IMR-90 (cell line): Measurements from ENCODE around the gene EHD4. TPM values are rescaled to one million over a fixed set of nuclear protein-coding genes. Genes with fewer than 3 reads are reported as not detected.

Experiments
- ATAC-seq: fragments of 200-7000 bp; cut with Tn5 transposase; 2 replicates; pipeline ENCODE4 v1.9.1; 2020; ENCODE audit warnings: low read depth, mild to moderate bottlenecking, moderate library complexity
- BruUV-seq: library from RNA; stranded (reverse); fragments of 400-500 nt; replicated peaks from 2 replicates; lab custom pipeline; 2021; lab: Mats Ljungman, UMichigan
- CTCF ChIA-PET: fragments of 300-600 bp; formaldehyde crosslinking; extraction: SDS; loops from one replicate; lab custom pipeline; 2021; ENCODE audit warnings: antibody characterized with exemption; lab: Yijun Ruan, JAX
- POLR2A ChIA-PET: fragments of 300-600 bp; sonication (Branson Sonifier 250); formaldehyde crosslinking; loops from one replicate; lab custom pipeline; 2022; ENCODE audit warnings: antibody characterized with exemption; ENCODE audit not compliant: unreplicated experiment; lab: Charles Lee
- DNase-seq: peaks from one replicate; pipeline ENCODE4 v3.0.0; 2013
- H2AFZ ChIP-seq: replicated peaks from 2 replicates; pipeline ENCODE3; 2013; ENCODE audit warnings: low read length, mild to moderate bottlenecking; ENCODE audit not compliant: poor library complexity
- H2AK5ac ChIP-seq: 2 replicates; pipeline ENCODE4 v1.6.1; 2013; ENCODE audit warnings: low read depth, low read length, inconsistent platforms
- H2AK9ac ChIP-seq: replicated peaks from 2 replicates; pipeline ENCODE3; 2013; ENCODE audit warnings: mild to moderate bottlenecking, low read depth, low read length, moderate library complexity; ENCODE audit not compliant: poor library complexity
- H2BK120ac ChIP-seq: 2 replicates; pipeline ENCODE4 v1.6.1; 2013; ENCODE audit warnings: low read depth, low read length, inconsistent platforms
- H2BK15ac ChIP-seq: 3 replicates; pipeline ENCODE4 v1.6.1; 2013; ENCODE audit warnings: low read depth, low read length, inconsistent platforms
- H2BK20ac ChIP-seq: 2 replicates; pipeline ENCODE4 v1.6.1; 2013; ENCODE audit warnings: low read depth, mild to moderate bottlenecking, inconsistent platforms, low read length, moderate library complexity
- H2BK5ac ChIP-seq: 2 replicates; pipeline ENCODE4 v1.6.1; 2013; ENCODE audit warnings: mild to moderate bottlenecking, low read depth, low read length, inconsistent platforms; ENCODE audit not compliant: poor library complexity, severe bottlenecking
- H3K14ac ChIP-seq: replicated peaks from 2 replicates; pipeline ENCODE4 v1.6.1; 2013; ENCODE audit warnings: low read depth, low read length, inconsistent platforms
- H3K18ac ChIP-seq: 2 replicates; pipeline ENCODE4 v1.6.1; 2013; ENCODE audit warnings: low read depth, low read length, control low read depth
- H3K23ac ChIP-seq: 2 replicates; pipeline ENCODE4 v1.6.1; 2013; ENCODE audit warnings: low read depth, low read length, inconsistent platforms
- H3K27ac ChIP-seq: 2 replicates; pipeline ENCODE4 v1.5.1; 2013; ENCODE audit warnings: mild to moderate bottlenecking, control low read depth, low read length; ENCODE audit not compliant: insufficient read depth
- H3K27me3 ChIP-seq: 2 replicates; pipeline ENCODE4 v1.6.1; 2013; ENCODE audit warnings: low read length; ENCODE audit not compliant: control insufficient read depth, insufficient read depth
- H3K36me3 ChIP-seq: 2 replicates; pipeline ENCODE4 v1.6.1; 2013; ENCODE audit warnings: low read length, mixed read lengths; ENCODE audit not compliant: control insufficient read depth, insufficient read depth
- H3K4ac ChIP-seq: 2 replicates; pipeline ENCODE4 v1.6.1; 2013; ENCODE audit warnings: low read depth, low read length, inconsistent platforms
- H3K4me1 ChIP-seq: 2 replicates; pipeline ENCODE4 v1.6.1; 2013; ENCODE audit warnings: low read length, mixed read lengths; ENCODE audit not compliant: control insufficient read depth, insufficient read depth
- H3K4me2 ChIP-seq: 2 replicates; pipeline ENCODE4 v1.6.1; 2013; ENCODE audit warnings: low read depth, mild to moderate bottlenecking, control low read depth, low read length, moderate library complexity
- H3K4me3 ChIP-seq: 2 replicates; pipeline ENCODE4 v1.5.1; 2013; ENCODE audit warnings: low read depth, mild to moderate bottlenecking, control low read depth, low read length, moderate library complexity; ENCODE audit not compliant: insufficient read depth
- H3K56ac ChIP-seq: 2 replicates; pipeline ENCODE4 v1.6.1; 2013; ENCODE audit warnings: low read length, inconsistent platforms; ENCODE audit not compliant: insufficient read depth; ENCODE audit errors: extremely low read depth
- H3K79me1 ChIP-seq, 2 experiments: 2 replicates each; pipeline ENCODE4 v1.6.1; 2013; ENCODE audit warnings: low read length in 2 of 2, inconsistent platforms in 1 of 2, low read depth in 1 of 2
- H3K9ac ChIP-seq: 2 replicates; pipeline ENCODE4 v1.6.1; 2013; ENCODE audit warnings: low read depth, low read length, control low read depth
- H3K9me1 ChIP-seq: 2 replicates; pipeline ENCODE4 v1.6.1; 2013; ENCODE audit warnings: low read length, inconsistent platforms; ENCODE audit not compliant: insufficient read depth
- H3K9me3 ChIP-seq: 2 replicates; pipeline ENCODE4 v1.6.1; 2013; ENCODE audit warnings: low read length; ENCODE audit not compliant: control insufficient read depth, insufficient read depth
- H4K20me1 ChIP-seq: 2 replicates; pipeline ENCODE4 v1.6.1; 2013; ENCODE audit warnings: low read length, inconsistent platforms; ENCODE audit not compliant: insufficient read depth
- H4K5ac ChIP-seq: 2 replicates; pipeline ENCODE4 v1.6.1; 2013; ENCODE audit warnings: mild to moderate bottlenecking, low read depth, low read length, control low read depth
- H4K8ac ChIP-seq, 2 experiments: 2 replicates each; pipeline ENCODE4 v1.6.1; 2013; ENCODE audit warnings: low read depth in 2 of 2, low read length in 2 of 2, control low read depth in 1 of 2, inconsistent platforms in 1 of 2
- H4K91ac ChIP-seq: 2 replicates; pipeline ENCODE4 v1.6.1; 2013; ENCODE audit warnings: low read depth, low read length, inconsistent platforms; ENCODE audit not compliant: insufficient read depth
- BHLHE40 ChIP-seq: fragments of 150-350 bp; IDR thresholded peaks from 2 replicates; pipeline ENCODE4 v1.6.1; 2016; ENCODE audit warnings: mild to moderate bottlenecking, low read depth, low read length
- CEBPB ChIP-seq: IDR thresholded peaks from 2 replicates; pipeline ENCODE4 v1.6.1; 2012; ENCODE audit warnings: low read depth, low read length, improper control_type of control experiment
- CHD1 ChIP-seq: IDR thresholded peaks from 2 replicates; pipeline ENCODE4 v1.6.1; 2012; ENCODE audit warnings: low read depth, low read length, improper control_type of control experiment
- ELK1 ChIP-seq: fragments of 150-350 bp; IDR thresholded peaks from 2 replicates; pipeline ENCODE4 v1.6.1; 2016; ENCODE audit warnings: low read depth, mild to moderate bottlenecking, low read length, moderate library complexity, borderline replicate concordance
- FOS ChIP-seq: fragments of 150-350 bp; IDR thresholded peaks from 2 replicates; pipeline ENCODE4 v1.6.1; 2016; ENCODE audit warnings: low read depth, low read length
- MAFK ChIP-seq: IDR thresholded peaks from 2 replicates; pipeline ENCODE4 v1.6.1; 2012; ENCODE audit warnings: low read depth, low read length, improper control_type of control experiment
- MAZ ChIP-seq: IDR thresholded peaks from 2 replicates; pipeline ENCODE4 v1.6.1; 2012; ENCODE audit warnings: low read depth, mild to moderate bottlenecking, low read length, improper control_type of control experiment, moderate library complexity, borderline replicate concordance
- MXI1 ChIP-seq: IDR thresholded peaks from 2 replicates; pipeline ENCODE4 v1.6.1; 2012; ENCODE audit warnings: low read depth, mild to moderate bottlenecking, low read length, moderate library complexity, borderline replicate concordance
- POLR2A ChIP-seq: IDR thresholded peaks from 2 replicates; pipeline ENCODE4 v1.6.1; 2012; ENCODE audit warnings: mild to moderate bottlenecking, low read depth, low read length
- RAD21 ChIP-seq: IDR thresholded peaks from 2 replicates; pipeline ENCODE4 v1.6.1; 2012; ENCODE audit warnings: low read length, improper control_type of control experiment
- RCOR1 ChIP-seq: IDR thresholded peaks from 2 replicates; pipeline ENCODE4 v1.6.1; 2012; ENCODE audit warnings: mild to moderate bottlenecking, low read length, improper control_type of control experiment; ENCODE audit not compliant: insufficient replicate concordance
- RFX5 ChIP-seq: IDR thresholded peaks from 2 replicates; pipeline ENCODE4 v1.8.0; 2012; ENCODE audit warnings: low read depth, mild to moderate bottlenecking, low read length, moderate library complexity
- SMC3 ChIP-seq: fragments of 150-350 bp; IDR thresholded peaks from 2 replicates; pipeline ENCODE4 v1.6.1; 2016; ENCODE audit warnings: low read depth, mild to moderate bottlenecking, antibody characterized with exemption, low read length, moderate library complexity
- USF2 ChIP-seq: fragments of 150-350 bp; IDR thresholded peaks from 2 replicates; pipeline ENCODE4 v1.6.1; 2017; ENCODE audit warnings: mild to moderate bottlenecking, antibody characterized with exemption, low read length, low read depth
- WGBS, 2 experiments: methylation state at CpG; one replicate each; pipeline versions ENCODE4 v1.1.5 to v1.1.7; 2013; ENCODE audit warnings: missing lambda C conversion rate in 2 of 2; ENCODE audit not compliant: insufficient read length in 1 of 2; ENCODE audit errors: extremely low coverage in 2 of 2; 5-methylcytosine and 5-hydroxymethylcytosine counted together
- dilution Hi-C: fragments of 300-500 bp; cut with HindIII; formaldehyde crosslinking; loops from one replicate; pipeline ENCODE4 v1.14.3; 2018; ENCODE audit warnings: low sequenced_read_pairs; ENCODE audit not compliant: unreplicated experiment
- in situ Hi-C: fragments of 300-500 bp; cut with MboI; formaldehyde crosslinking; loops from 3 replicates; pipeline ENCODE4 v1.14.3; 2019; ENCODE audit warnings: low sequenced_read_pairs, inconsistent platforms, mixed read lengths
- intact Hi-C: fragments of 100-400 bp; cut with micrococcal nuclease; formaldehyde crosslinking; loops from 2 replicates; pipeline ENCODE4 v1.10.0; 2022
- polyA plus RNA-seq, 3 experiments: library from polyadenylated mRNA; depleted of rRNA; stranded (reverse); fragments of >200 nt; gene quantifications; 2 replicates each; pipeline ENCODE4 v1.2.3, GENCODE V29; 2012; ENCODE audit warnings: low replicate concordance in 1 of 3
- total RNA-seq: library from RNA; depleted of rRNA; stranded (reverse); fragments of >200 nt; gene quantifications from 2 replicates; pipeline ENCODE4 v1.2.3, GENCODE V29; 2012

Gene EHD4
- total and polyA plus RNA-seq, 2 of the 4 experiments (the other 2 are of a cell fraction), result 21.0 to 29.0 TPM

GRCh38 chr15:41895957-41896356 lies 76.4 kb downstream of the EHD4 start:
- Histone ChIP-seq H3K79me1 (no peaks in the 10 kb centered on the region), H3K4ac (no peak overlapping the region), H3K36me3 (peaks cover 9% of the 10 kb centered on the region), H3K4me3 (no peak overlapping the region), H3K9ac (no peak overlapping the region), H2BK20ac (no peak overlapping the region), H3K18ac (no peak overlapping the region), H3K4me2 (no peak overlapping the region), H4K91ac (no peak overlapping the region), H3K27me3 (peaks cover 3% of the 10 kb centered on the region; the same call in 1 of the 2 replicates), H3K23ac (no peak overlapping the region), H3K9me3 (no peaks in the 10 kb centered on the region), H4K20me1 (no peaks in the 10 kb centered on the region), H2AK5ac (no peak overlapping the region), H3K27ac (no peak overlapping the region), H3K14ac (no peak overlapping the region), H4K5ac (no peak overlapping the region), H2BK120ac (no peak overlapping the region), H2AFZ (no peak overlapping the region), H3K56ac (no peak overlapping the region), H4K8ac (no peak overlapping the region), H2BK15ac (no peak overlapping the region), H3K4me1 (peaks cover 6% of the 10 kb centered on the region; the same call in 1 of the 2 replicates), H2AK9ac (no peak overlapping the region), H3K9me1 (peaks cover 6% of the 10 kb centered on the region; the same call in 1 of the 2 replicates), H2BK5ac (no peak overlapping the region)
- intact Hi-C loops, result no loop called here
- WGBS, 2 experiments, result no CpG with 5 or more reads among the region's 1 CpG
- POLR2A ChIA-PET, result no interaction called here
- no peak for DNase-seq
- no TSS peak for BruUV-seq
- dilution Hi-C loops, result no loop called here
- in situ Hi-C loops, result no loop called here
- TF ChIP-seq RAD21 (no peak), MXI1 (no peak), MAZ (no peak), RFX5 (no peak), RCOR1 (no peak), BHLHE40 (no peak), USF2 (no peak), POLR2A (no peak), CHD1 (no peak), MAFK (no peak), CEBPB (no peak), SMC3 (no peak), FOS (no peak), ELK1 (no peak)
- ATAC-seq, result no peak
- CTCF ChIA-PET, result interaction anchor here (1.3 kb wide), 1 partner anchor 9 kb away, joined by 5 read pairs; no protein-coding TSS in a partner anchor
